Measurements from ENCODE around the gene PIP5K1A. TPM values are rescaled to one million over a fixed set of nuclear protein-coding genes. Genes with fewer than 3 reads are reported as not detected.

The PIP5K1A gene
- total and polyA plus RNA-seq, 3 experiments from 2014 or later = 13.0 to 77.0 (median 76.7) TPM

DNA sequence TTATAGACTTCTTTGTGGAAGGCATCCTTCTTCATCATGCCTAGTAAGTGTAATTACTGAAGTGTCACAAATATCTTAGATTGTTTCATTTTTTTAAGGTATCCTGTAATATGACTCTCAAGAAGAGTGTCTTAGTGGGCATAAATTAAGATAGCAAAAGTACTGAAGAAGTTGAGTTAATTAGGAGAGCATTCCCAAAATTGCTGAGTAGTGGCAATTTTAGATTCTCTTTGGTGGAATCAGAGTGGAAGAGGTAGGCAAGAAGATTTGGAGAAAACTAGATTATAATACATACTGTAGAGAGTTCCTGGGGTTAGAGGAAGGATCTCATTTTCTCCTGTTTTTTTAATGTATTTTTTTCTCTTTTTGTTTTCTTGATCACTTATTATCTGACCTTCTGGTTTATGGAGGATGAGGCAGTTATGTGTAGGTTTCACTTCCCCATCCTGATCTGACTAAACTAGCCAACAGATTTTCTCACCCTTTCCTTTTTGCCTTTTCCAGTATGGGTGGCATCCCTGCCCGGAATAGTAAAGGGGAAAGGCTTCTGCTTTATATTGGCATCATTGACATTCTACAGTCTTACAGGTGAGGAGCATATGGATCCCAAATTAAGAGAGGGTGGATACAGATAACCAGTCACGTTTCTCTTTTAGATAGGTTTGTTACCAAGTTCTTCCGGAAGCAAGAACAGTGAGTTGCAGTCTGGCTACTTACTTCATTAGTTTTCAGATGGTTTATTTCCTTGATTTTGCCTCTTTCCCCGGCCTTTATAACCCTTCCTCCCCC lies 39.5 kb downstream of the PIP5K1A start:
- ChIA-PET CTCF (interaction anchor here (2.1 kb wide), 1 partner anchor 12 kb away, joined by 6 read pairs; no protein-coding TSS in a partner anchor), POLR2A (no interaction called here)
- Mint-ChIP-seq H3K4me3 (no peak overlapping the region), H3K27me3 (no peaks in the 10 kb centered on the region), H3K27ac (peak overlapping the region in 5 of 8 donors; percentile 24 to 90 (median 37)), H3K4me1 (no peaks in the 10 kb centered on the region), H3K36me3 (peaks cover 14 to 84% (median 36%) of the 10 kb centered on the region in 3 donors), H3K9me3 (no peaks in the 10 kb centered on the region)
- Histone ChIP-seq H3K27ac (ENCODE audit: low read depth, low read length) (no peak overlapping the region), H3K36me3 (ENCODE audit: insufficient read depth, low read length) (peaks cover 50% of the 10 kb centered on the region), H3K9me3 (ENCODE audit: low read length) (no peaks in the 10 kb centered on the region), H3K4me1 (ENCODE audit: insufficient read depth, low read length) (no peaks in the 10 kb centered on the region), H3K4me3 (ENCODE audit: low read length) (no peak overlapping the region), H3K27me3 (ENCODE audit: insufficient read depth, low read length, poor library complexity, severe bottlenecking) (no peaks in the 10 kb centered on the region)
- DNase-seq = no peak

GRCh38 chr1:151238467-151238739 lies 40.1 kb downstream of the PIP5K1A start:
- H3K36me3 Mint-ChIP-seq = peaks cover 14 to 87% (median 36%) of the 10 kb centered on the region in 3 donors
- no peaks in the 10 kb centered on the region for H3K9me3 ChIP-seq (ENCODE audit: low read length)
- CTCF ChIA-PET = interaction anchor here (2.1 kb wide), 1 partner anchor 12 kb away, joined by 6 read pairs; no protein-coding TSS in a partner anchor
- H3K4me1 Mint-ChIP-seq = no peaks in the 10 kb centered on the region
- H3K27ac ChIP-seq (ENCODE audit: low read depth, low read length) = no peak overlapping the region
- H3K27me3 Mint-ChIP-seq = no peaks in the 10 kb centered on the region
- DNase-seq = no peak
- no peak overlapping the region for H3K4me3 Mint-ChIP-seq
- POLR2A ChIA-PET = no interaction called here
- no peaks in the 10 kb centered on the region for H3K9me3 Mint-ChIP-seq
- H3K4me1 ChIP-seq (ENCODE audit: insufficient read depth, low read length) = no peaks in the 10 kb centered on the region
- H3K36me3 ChIP-seq (ENCODE audit: insufficient read depth, low read length) = peaks cover 53% of the 10 kb centered on the region
- no peak overlapping the region for H3K4me3 ChIP-seq (ENCODE audit: low read length)
- H3K27me3 ChIP-seq (ENCODE audit: insufficient read depth, low read length, poor library complexity, severe bottlenecking) = no peaks in the 10 kb centered on the region
- peak overlapping the region in 2 of 8 donors; percentile 10 to 24 for H3K27ac Mint-ChIP-seq

- H3K36me3 Mint-ChIP-seq = peaks cover 13 to 88% (median 27%) of the 10 kb centered on the region in 3 donors
- CTCF ChIA-PET = interaction anchor here (1.3 to 2.8 kb wide), 2 partner anchors 10 to 14 kb away, joined by 4 to 16 read pairs; no protein-coding TSS in a partner anchor
- no peak overlapping the region for H3K4me3 ChIP-seq (ENCODE audit: low read length)
- DNase-seq = no peak
- no peaks in the 10 kb centered on the region for H3K9me3 ChIP-seq (ENCODE audit: low read length)
- no peaks in the 10 kb centered on the region for H3K9me3 Mint-ChIP-seq
- H3K27me3 ChIP-seq (ENCODE audit: insufficient read depth, low read length, poor library complexity, severe bottlenecking) = no peaks in the 10 kb centered on the region
- H3K27ac ChIP-seq (ENCODE audit: low read depth, low read length) = no peak overlapping the region
- H3K4me1 Mint-ChIP-seq = no peaks in the 10 kb centered on the region
- no peak overlapping the region for H3K4me3 Mint-ChIP-seq
- H3K27ac Mint-ChIP-seq = peak overlapping the region in 2 of 8 donors; percentile 59 to 77
- no peaks in the 10 kb centered on the region for H3K4me1 ChIP-seq (ENCODE audit: insufficient read depth, low read length)
- no peaks in the 10 kb centered on the region for H3K27me3 Mint-ChIP-seq
- POLR2A ChIA-PET = no interaction called here
- H3K36me3 ChIP-seq (ENCODE audit: insufficient read depth, low read length) = peaks cover 59% of the 10 kb centered on the region
Observed at GRCh38 chr1:151242442-151242841, 44.1 kb downstream of the PIP5K1A start.

DNA sequence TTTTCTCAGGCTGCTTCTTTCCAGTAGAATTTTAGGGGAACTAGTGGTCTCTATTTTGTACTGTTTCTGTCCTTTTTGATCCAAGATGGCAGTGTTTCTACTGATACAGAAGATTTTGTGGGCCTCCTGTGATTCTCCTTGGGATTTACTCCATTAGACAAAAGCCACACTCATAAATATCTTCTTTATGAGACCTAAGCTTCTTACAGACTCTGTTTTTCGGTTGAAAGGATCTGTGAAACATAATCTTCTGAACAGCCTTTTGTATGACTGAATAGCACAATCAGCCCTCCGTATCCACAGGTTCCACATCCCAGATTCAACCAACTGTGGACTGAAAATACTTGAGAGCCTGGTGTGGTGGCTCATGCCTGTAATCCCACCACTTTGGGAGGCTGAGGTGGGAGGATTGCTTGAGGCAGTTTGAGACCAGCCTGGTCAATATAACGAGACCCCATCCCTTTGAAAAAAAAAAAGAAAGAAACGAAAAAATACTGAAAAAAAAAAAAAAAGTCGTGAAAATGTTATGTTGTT lies 45.4 kb downstream of the PIP5K1A start:
- H3K4me1 Mint-ChIP-seq = no peaks in the 10 kb centered on the region

DNA sequence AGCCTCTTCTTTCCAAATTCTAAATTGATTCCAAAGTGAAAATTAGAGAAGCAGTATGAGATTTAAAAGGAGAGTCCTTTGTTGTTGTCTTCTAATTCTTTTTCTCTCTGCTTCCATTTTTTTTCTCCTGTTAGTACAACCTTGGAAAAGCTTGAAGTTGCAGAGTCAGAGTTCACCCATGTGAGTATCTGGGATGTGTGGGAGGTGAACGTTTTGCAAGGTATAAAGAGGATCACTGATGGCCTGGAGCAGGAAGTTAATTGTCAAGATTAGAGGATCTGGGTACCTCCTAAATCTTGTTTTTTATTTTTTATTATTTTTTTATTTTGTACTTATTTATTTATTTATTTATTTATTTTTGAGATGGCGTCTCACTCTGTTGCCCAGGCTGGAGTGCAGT lies 48.4 kb downstream of the PIP5K1A start:
- H3K4me3 Mint-ChIP-seq = no peak overlapping the region
- POLR2A ChIA-PET = no interaction called here
- H3K27ac Mint-ChIP-seq = no peak overlapping the region

More for the DNA sequence above, 45.4 kb downstream of the PIP5K1A start:
- no peaks in the 10 kb centered on the region for H3K4me1 ChIP-seq (ENCODE audit: insufficient read depth, low read length)
- Mint-ChIP-seq H3K36me3 (peaks cover 7 to 88% (median 24%) of the 10 kb centered on the region in 3 donors), H3K9me3 (no peaks in the 10 kb centered on the region), H3K27ac (peak overlapping the region in 2 of 8 donors; percentile 9 to 54), H3K27me3 (no peaks in the 10 kb centered on the region), H3K4me3 (no peak overlapping the region)
- CTCF ChIA-PET = interaction anchor here (2.8 kb wide), 1 partner anchor 8 kb away, joined by 16 read pairs; no protein-coding TSS in a partner anchor
- POLR2A ChIA-PET = no interaction called here
- no peak overlapping the region for H3K27ac ChIP-seq (ENCODE audit: low read depth, low read length)
- DNase-seq = no peak
- no peaks in the 10 kb centered on the region for H3K27me3 ChIP-seq (ENCODE audit: insufficient read depth, low read length, poor library complexity, severe bottlenecking)
- no peaks in the 10 kb centered on the region for H3K9me3 ChIP-seq (ENCODE audit: low read length)
- H3K4me3 ChIP-seq (ENCODE audit: low read length) = no peak overlapping the region
- H3K36me3 ChIP-seq (ENCODE audit: insufficient read depth, low read length) = peaks cover 58% of the 10 kb centered on the region

DNA sequence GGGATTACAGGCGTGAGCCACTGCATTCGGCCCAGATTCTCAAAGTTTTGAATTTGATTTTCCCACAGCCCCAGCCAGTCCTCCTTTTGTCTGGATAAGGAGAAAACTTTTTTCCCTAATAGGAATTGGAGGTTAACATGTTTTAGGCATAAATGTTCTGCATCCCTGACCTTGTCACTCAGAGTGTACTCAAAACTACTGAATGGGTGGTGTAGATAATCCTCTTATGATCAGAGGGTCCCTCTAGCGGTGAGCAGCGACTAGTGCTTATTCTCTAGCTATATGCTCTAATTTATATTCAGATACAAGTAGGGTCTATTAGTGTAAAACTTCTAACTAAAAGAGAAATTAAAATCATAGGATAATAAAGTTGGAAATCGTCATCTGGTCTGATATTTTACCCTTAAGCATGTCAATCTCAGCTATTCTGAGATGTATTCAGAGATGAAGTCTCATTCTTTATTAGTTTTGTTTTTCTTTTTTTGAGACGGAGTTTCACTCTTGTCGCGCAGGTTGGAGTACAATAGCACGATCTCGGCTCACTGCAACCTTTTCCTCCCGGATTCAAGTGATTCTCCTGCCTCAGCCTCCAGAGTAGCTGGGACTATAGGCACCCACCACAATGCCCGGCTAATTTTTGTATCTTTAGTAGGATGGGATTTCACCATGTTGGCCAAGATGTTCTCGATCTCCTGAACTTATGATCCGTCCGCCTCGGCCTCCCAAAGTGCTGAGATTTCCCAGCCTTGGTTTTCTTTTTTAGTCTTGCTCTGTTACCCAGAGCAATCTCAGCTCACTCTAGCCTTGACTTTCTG lies 53.5 kb downstream of the PIP5K1A start:
- Histone ChIP-seq H3K4me3 (ENCODE audit: low read length) (no peak overlapping the region), H3K4me1 (ENCODE audit: insufficient read depth, low read length) (peaks cover 11% of the 10 kb centered on the region), H3K36me3 (ENCODE audit: insufficient read depth, low read length) (peaks cover 14% of the 10 kb centered on the region), H3K9me3 (ENCODE audit: low read length) (no peaks in the 10 kb centered on the region), H3K27ac (ENCODE audit: low read depth, low read length) (no peak overlapping the region), H3K27me3 (ENCODE audit: insufficient read depth, low read length, poor library complexity, severe bottlenecking) (no peaks in the 10 kb centered on the region)
- POLR2A ChIA-PET = interaction anchor here (0.5 to 1.0 kb wide), 5 partner anchors 30 to 152 kb away, joined by 3 to 5 read pairs (median 3); partner anchors contain the start of genes VPS72 and ZNF687
- peaks cover 21 to 25% (median 22%) of the 10 kb centered on the region in 3 donors for H3K4me1 Mint-ChIP-seq
- H3K9me3 Mint-ChIP-seq = no peaks in the 10 kb centered on the region
- peaks cover 0 to 2% of the 10 kb centered on the region in 2 donors for H3K27me3 Mint-ChIP-seq
- CTCF ChIA-PET = interaction anchor here (0.9 to 4.1 kb wide), 16 partner anchors 8 to 890 kb away, joined by 3 to 26 read pairs (median 5); partner anchors contain the start of genes PIP5K1A, TNFAIP8L2 and VPS72
- peak overlapping the region in 2 of 8 donors; percentile 70 to 79 for H3K27ac Mint-ChIP-seq
- peak; percentile 29 to 72 (median 55) for DNase-seq
- peak overlapping the region in 2 of 7 donors; percentile 21 to 66 for H3K4me3 Mint-ChIP-seq
- peaks cover 1 to 34% (median 8%) of the 10 kb centered on the region in 3 donors for H3K36me3 Mint-ChIP-seq

More for the DNA sequence above, 48.4 kb downstream of the PIP5K1A start:
- Histone ChIP-seq H3K27me3 (ENCODE audit: insufficient read depth, low read length, poor library complexity, severe bottlenecking) (no peaks in the 10 kb centered on the region), H3K4me3 (ENCODE audit: low read length) (no peak overlapping the region), H3K4me1 (ENCODE audit: insufficient read depth, low read length) (no peaks in the 10 kb centered on the region), H3K9me3 (ENCODE audit: low read length) (no peaks in the 10 kb centered on the region), H3K36me3 (ENCODE audit: insufficient read depth, low read length) (peaks cover 45% of the 10 kb centered on the region), H3K27ac (ENCODE audit: low read depth, low read length) (no peak overlapping the region)
- no peak for DNase-seq
- peaks cover 5 to 74% (median 24%) of the 10 kb centered on the region in 3 donors for H3K36me3 Mint-ChIP-seq
- CTCF ChIA-PET = no interaction called here
- H3K4me1 Mint-ChIP-seq = peaks cover 0 to 4% (median 3%) of the 10 kb centered on the region in 3 donors
- no peaks in the 10 kb centered on the region for H3K27me3 Mint-ChIP-seq
- H3K9me3 Mint-ChIP-seq = no peaks in the 10 kb centered on the region

DNA sequence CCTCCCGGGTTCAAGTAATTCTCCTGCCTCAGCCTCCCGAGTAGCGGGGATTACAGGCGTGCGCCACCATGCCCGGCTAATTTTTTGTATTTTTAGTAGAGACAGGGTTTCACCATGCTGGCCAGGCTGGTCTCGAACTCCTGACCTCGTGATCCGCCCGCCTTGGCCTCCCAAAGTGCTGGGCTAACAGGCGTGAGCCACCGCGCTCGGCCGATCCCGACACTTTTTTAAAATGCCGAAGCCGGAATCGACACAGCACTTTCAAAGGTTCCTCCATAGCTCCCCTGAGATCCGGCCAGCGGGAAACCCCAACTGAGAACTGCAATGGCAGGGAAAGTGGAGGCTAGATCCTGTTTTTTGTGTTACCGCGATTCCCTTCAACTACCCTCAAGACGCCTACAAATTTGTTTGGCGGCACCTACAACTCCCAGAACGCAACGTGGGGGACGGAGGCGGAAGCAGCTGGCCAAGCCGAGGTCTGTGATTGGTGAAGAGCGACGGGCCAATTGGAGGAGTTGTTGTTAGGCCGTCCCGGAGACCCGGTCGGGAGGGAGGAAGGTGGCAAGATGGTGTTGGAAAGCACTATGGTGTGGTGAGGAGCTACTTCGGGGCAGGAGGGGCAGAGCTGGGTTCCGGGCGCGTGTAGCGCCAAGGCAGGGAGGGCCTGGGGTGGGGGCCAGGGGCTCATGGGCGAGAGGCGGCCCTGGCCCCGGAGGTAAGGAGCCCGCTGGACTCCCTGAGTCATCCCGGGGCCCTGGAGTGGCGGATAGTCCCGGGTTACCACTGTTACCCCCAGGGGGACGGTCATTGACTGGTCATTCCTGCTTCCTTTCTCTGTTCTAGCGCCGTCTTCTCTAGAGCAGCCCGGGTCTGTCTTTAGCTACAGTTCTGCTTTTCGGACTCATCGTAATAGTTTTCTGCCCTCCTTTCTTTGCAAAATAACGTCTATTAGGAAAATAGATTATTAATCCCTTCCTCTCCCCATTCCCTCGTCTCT lies 56.2 kb downstream of the PIP5K1A start, which contains the start of gene PSMD4:
Gene PSMD4, plus strand, starts transcription at position 518 of the 997 bp plus-strand sequence. Its CDS starts 49 bp downstream, at position 567.
- H3K4me3 Mint-ChIP-seq = peak within 1 kb of the TSS; percentile 92 to 96 (median 94)
- H3K36me3 Mint-ChIP-seq = peaks cover 0 to 18% (median under 1%) of the 10 kb centered on the region in 3 donors
- Histone ChIP-seq H3K4me3 (ENCODE audit: low read length) (peak within 1 kb of the TSS; percentile 69), H3K27me3 (ENCODE audit: insufficient read depth, low read length, poor library complexity, severe bottlenecking) (no peaks in the 10 kb centered on the region), H3K4me1 (ENCODE audit: insufficient read depth, low read length) (peaks cover 11% of the 10 kb centered on the region), H3K27ac (ENCODE audit: low read depth, low read length) (peak within 1 kb of the TSS; percentile 77), H3K9me3 (ENCODE audit: low read length) (no peaks in the 10 kb centered on the region), H3K36me3 (ENCODE audit: insufficient read depth, low read length) (no peaks in the 10 kb centered on the region)
- peaks cover 0 to 2% of the 10 kb centered on the region in 2 donors for H3K27me3 Mint-ChIP-seq
- peak within 1 kb of the TSS; percentile 92 to 99 (median 94) for H3K27ac Mint-ChIP-seq
- peaks cover 35 to 43% (median 41%) of the 10 kb centered on the region in 3 donors for H3K4me1 Mint-ChIP-seq
- CTCF ChIA-PET = interaction anchor here (0.7 to 1.6 kb wide), 3 partner anchors 41 to 86 kb away, joined by 3 to 7 read pairs (median 4); no protein-coding TSS in a partner anchor
- POLR2A ChIA-PET = interaction anchor here (0.9 to 1.5 kb wide), 6 partner anchors 27 to 95 kb away, joined by 3 to 8 read pairs (median 3); partner anchors contain the start of genes PIP5K1A, VPS72 and ZNF687
- peak; percentile 88 to 96 (median 93) for DNase-seq
- no peaks in the 10 kb centered on the region for H3K9me3 Mint-ChIP-seq

All from CD8-positive, alpha-beta memory T cell (primary cell).